MCF 10A (cell line): Measurements from ENCODE around the gene THAP9. TPM values are rescaled to one million over a fixed set of nuclear protein-coding genes. Genes with fewer than 3 reads are reported as not detected.
A peak's percentile ranks its signal among the peaks of the same experiment; 100 is the strongest.
"Not testable (repeated sequence)": the region's sequence is repeated elsewhere in the genome, so short reads cannot be mapped to it uniquely, and the experiment has no call there.

Experiments
- BruUV-seq: library from RNA; stranded (reverse); fragments of 400-500 nt; replicated peaks from 2 replicates; lab custom pipeline; 2021; lab: Mats Ljungman, UMichigan
- CTCF ChIA-PET: fragments of 300-600 bp; sonication (Branson Sonifier 250); formaldehyde crosslinking; extraction: SDS; loops from one replicate; lab custom pipeline; 2021; ENCODE audit warnings: antibody characterized with exemption, inconsistent platforms; lab: Yijun Ruan, JAX
- POLR2A ChIA-PET: fragments of 300-600, 350-650 bp; sonication (Branson Sonifier 250); formaldehyde crosslinking; extraction: SDS; loops from one replicate; lab custom pipeline; 2020; ENCODE audit warnings: antibody characterized with exemption, inconsistent platforms; lab: Yijun Ruan, JAX
- DNase-seq: peaks from one replicate; pipeline ENCODE4 v3.0.0-alpha.2; 2018; ENCODE audit not compliant: unreplicated experiment
- H3K27ac Mint-ChIP-seq: one replicate; pipeline ENCODE4 v1.8.0; 2022; ENCODE audit warnings: mild to moderate bottlenecking, low read depth, mixed read lengths; ENCODE audit not compliant: unreplicated experiment
- H3K27me3 Mint-ChIP-seq: one replicate; pipeline ENCODE4 v1.8.0; 2022; ENCODE audit warnings: mixed read lengths; ENCODE audit not compliant: insufficient read depth, unreplicated experiment
- H3K36me3 Mint-ChIP-seq: one replicate; pipeline ENCODE4 v1.8.0; 2022; ENCODE audit warnings: mild to moderate bottlenecking, moderate library complexity, mixed read lengths; ENCODE audit not compliant: insufficient read depth, unreplicated experiment
- H3K4me1 Mint-ChIP-seq: one replicate; pipeline ENCODE4 v1.8.0; 2022; ENCODE audit warnings: mixed read lengths; ENCODE audit not compliant: insufficient read depth, unreplicated experiment
- H3K4me3 Mint-ChIP-seq: one replicate; pipeline ENCODE4 v1.8.0; 2022; ENCODE audit warnings: mild to moderate bottlenecking, moderate library complexity, mixed read lengths; ENCODE audit not compliant: unreplicated experiment
- H3K9me3 Mint-ChIP-seq: one replicate; pipeline ENCODE4 v1.8.0; 2022; ENCODE audit warnings: mixed read lengths; ENCODE audit not compliant: unreplicated experiment
- intact Hi-C: fragments of 100-400 bp; cut with micrococcal nuclease; formaldehyde crosslinking; loops from 2 replicates; pipeline ENCODE4 v1.14.1; 2022
- total RNA-seq: library from RNA; stranded (reverse); gene quantifications from 2 replicates; pipeline ENCODE4 v1.2.3, GENCODE V29; 2022
- TF ChIP-seq, protein P1 (sequence below): fragments of 200-600 bp; IDR thresholded peaks from one replicate; pipeline ENCODE4 v1.8.0; 2022; ENCODE audit warnings: antibody characterized with exemption, mild to moderate bottlenecking; ENCODE audit not compliant: unreplicated experiment

Gene THAP9
- total RNA-seq, 1 experiment from 2014 or later, result 4.0 TPM

DNA sequence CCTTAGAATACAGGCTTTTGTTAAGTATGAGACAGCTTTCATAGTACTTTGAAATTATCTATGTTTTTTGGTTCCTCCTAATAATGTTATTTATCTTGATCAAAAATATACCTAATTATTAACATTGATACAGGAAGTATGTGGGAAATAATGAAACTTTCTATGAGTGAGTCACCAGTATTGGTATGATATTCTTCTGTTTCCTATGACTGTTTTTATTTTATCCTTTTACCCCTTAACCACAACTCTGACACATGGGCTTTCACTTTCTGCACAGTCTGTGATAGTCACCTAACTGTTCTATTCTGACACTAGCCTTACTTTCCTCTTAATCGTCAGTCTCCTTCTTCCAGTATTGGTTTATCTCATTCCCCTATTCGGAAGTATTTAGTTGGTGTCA, 4.7 kb downstream of the THAP9 start:
- no peak for DNase-seq
- peaks cover 16% of the 10 kb centered on the region for H3K36me3 Mint-ChIP-seq
- peak overlapping the region; percentile 32 for H3K4me3 Mint-ChIP-seq
- no peaks in the 10 kb centered on the region for H3K9me3 Mint-ChIP-seq
- H3K27ac Mint-ChIP-seq, result no peak overlapping the region
- TF ChIP-seq, protein P1, sequence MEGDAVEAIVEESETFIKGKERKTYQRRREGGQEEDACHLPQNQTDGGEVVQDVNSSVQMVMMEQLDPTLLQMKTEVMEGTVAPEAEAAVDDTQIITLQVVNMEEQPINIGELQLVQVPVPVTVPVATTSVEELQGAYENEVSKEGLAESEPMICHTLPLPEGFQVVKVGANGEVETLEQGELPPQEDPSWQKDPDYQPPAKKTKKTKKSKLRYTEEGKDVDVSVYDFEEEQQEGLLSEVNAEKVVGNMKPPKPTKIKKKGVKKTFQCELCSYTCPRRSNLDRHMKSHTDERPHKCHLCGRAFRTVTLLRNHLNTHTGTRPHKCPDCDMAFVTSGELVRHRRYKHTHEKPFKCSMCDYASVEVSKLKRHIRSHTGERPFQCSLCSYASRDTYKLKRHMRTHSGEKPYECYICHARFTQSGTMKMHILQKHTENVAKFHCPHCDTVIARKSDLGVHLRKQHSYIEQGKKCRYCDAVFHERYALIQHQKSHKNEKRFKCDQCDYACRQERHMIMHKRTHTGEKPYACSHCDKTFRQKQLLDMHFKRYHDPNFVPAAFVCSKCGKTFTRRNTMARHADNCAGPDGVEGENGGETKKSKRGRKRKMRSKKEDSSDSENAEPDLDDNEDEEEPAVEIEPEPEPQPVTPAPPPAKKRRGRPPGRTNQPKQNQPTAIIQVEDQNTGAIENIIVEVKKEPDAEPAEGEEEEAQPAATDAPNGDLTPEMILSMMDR, result no peak
- intact Hi-C loops, result no loop called here
- peaks cover 7% of the 10 kb centered on the region for H3K4me1 Mint-ChIP-seq
- ChIA-PET CTCF (interaction anchor here (0.5 to 0.7 kb wide), 3 partner anchors 16 to 375 kb away, joined by 3 read pairs; no protein-coding TSS in a partner anchor), POLR2A (interaction anchor here (1.4 to 1.9 kb wide), 2 partner anchors 16 to 107 kb away, joined by 4 to 6 read pairs; no protein-coding TSS in a partner anchor)
- no TSS peak for BruUV-seq
- H3K27me3 Mint-ChIP-seq, result no peaks in the 10 kb centered on the region

DNA sequence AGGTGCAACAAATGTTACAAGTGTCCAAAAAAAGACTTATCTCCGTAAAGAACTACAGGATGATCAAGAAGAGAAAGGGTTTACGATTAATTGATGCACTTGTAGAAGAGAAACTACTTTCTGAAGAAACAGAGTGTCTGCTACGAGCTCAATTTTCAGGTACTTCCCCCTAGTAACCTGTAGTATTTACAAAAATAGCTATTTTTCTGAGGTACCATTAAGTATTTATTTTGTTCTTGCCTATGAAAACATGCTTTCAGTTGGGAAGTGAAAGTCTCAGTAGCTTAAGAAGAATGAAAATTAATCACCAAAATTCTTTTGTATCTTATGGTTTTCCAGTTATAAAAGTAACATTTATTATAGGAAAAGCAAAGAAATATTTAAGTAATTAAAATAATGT, 5.9 kb downstream of the THAP9 start:
- intact Hi-C loops, result no loop called here
- BruUV-seq, result no TSS peak
- peaks cover 16% of the 10 kb centered on the region for H3K36me3 Mint-ChIP-seq
- no peak overlapping the region for H3K27ac Mint-ChIP-seq
- H3K9me3 Mint-ChIP-seq, result no peaks in the 10 kb centered on the region
- no peaks in the 10 kb centered on the region for H3K27me3 Mint-ChIP-seq
- H3K4me3 Mint-ChIP-seq, result no peak overlapping the region
- no peak for DNase-seq
- ChIA-PET CTCF (interaction anchor here (0.6 kb wide), 1 partner anchor 202 kb away, joined by 3 read pairs; no protein-coding TSS in a partner anchor), POLR2A (interaction anchor here (1.9 kb wide), 1 partner anchor 17 kb away, joined by 6 read pairs; no protein-coding TSS in a partner anchor)
- H3K4me1 Mint-ChIP-seq, result peaks cover 7% of the 10 kb centered on the region
- TF ChIP-seq, protein P1, result no peak

DNA sequence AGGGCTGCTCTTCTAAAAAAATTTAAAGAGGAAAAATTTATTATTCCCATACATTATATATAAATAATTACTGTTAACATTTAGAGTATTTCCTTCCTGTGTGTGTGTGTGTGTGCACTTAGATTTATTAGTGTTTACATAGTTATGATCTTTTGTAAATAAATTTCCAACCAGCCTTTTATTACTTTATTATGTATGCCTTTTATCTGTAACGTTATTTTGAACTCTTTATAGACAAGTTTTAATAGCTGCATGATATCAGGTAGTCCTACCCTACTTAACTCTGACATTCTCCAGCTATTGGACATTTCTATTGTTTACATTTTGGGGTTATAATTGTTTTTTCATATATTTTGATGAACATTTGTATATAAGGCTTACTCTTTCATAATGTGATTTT, 8.8 kb downstream of the THAP9 start:
- H3K4me1 Mint-ChIP-seq, result peaks cover 7% of the 10 kb centered on the region
- intact Hi-C loops, result no loop called here
- no peak overlapping the region for H3K27ac Mint-ChIP-seq
- H3K27me3 Mint-ChIP-seq, result no peaks in the 10 kb centered on the region
- BruUV-seq, result no TSS peak
- H3K36me3 Mint-ChIP-seq, result peaks cover 16% of the 10 kb centered on the region
- no peak for DNase-seq
- TF ChIP-seq, protein P1, result no peak
- ChIA-PET POLR2A (no interaction called here), CTCF (interaction anchor here (0.6 kb wide), 1 partner anchor 64 kb away, joined by 3 read pairs; no protein-coding TSS in a partner anchor)
- no peaks in the 10 kb centered on the region for H3K9me3 Mint-ChIP-seq
- no peak overlapping the region for H3K4me3 Mint-ChIP-seq

DNA sequence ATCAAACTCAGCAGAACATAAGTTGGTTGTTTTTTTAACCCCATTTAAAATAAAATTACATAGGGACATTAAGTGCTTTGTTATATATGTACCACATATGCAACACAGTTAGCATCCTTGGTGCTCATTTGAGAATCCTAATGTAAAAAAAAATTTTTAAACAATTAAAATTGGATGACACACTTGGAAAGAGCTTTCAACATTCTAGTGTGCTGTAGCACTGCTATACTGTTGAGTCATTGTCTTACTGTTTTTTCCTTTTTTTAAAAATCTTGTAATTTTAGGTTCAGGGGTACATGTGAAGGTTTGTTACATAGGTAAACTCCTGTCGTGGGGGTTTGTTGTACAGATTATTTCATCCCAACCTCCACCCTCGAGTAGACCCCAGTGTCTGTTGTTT, 12.8 kb downstream of the THAP9 start:
- no peaks in the 10 kb centered on the region for H3K9me3 Mint-ChIP-seq
- no peaks in the 10 kb centered on the region for H3K4me1 Mint-ChIP-seq
- no peak for DNase-seq
- no peak overlapping the region for H3K4me3 Mint-ChIP-seq
- H3K27ac Mint-ChIP-seq, result no peak overlapping the region
- POLR2A ChIA-PET, result interaction anchor here (1.4 to 3.3 kb wide), 2 partner anchors 8 to 12 kb away, joined by 4 to 14 read pairs; partner anchors contain the start of gene THAP9
- intact Hi-C loops, result no loop called here
- H3K27me3 Mint-ChIP-seq, result no peaks in the 10 kb centered on the region
- CTCF ChIA-PET, result no interaction called here
- TF ChIP-seq, protein P1, result no peak
- BruUV-seq, result no TSS peak
- peaks cover 24% of the 10 kb centered on the region for H3K36me3 Mint-ChIP-seq

DNA sequence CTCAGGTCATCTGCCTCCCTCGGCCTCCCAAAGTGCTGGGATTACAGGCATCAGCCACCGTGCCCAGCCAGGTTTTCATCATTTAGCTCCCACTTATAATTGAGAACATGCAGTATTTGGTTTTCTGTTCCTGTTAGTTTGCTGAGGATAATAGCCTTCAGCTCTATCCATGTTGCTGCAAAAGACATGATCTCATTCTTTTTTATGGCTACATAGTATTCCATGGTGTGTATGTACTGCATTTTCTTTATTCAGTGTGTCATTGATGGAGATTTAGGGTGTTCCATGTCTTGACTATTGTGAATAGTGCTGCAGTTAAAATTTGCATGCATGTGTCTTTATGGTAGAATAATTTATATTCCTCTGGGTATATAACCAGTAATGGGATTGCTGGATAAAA, 13.4 kb downstream of the THAP9 start:
- POLR2A ChIA-PET, result interaction anchor here (3.3 kb wide), 1 partner anchor 13 kb away, joined by 14 read pairs; the partner anchor contains the start of gene THAP9
- BruUV-seq, intact Hi-C loops: not testable (repeated sequence)

More for the DNA sequence above, 13.4 kb downstream of the THAP9 start:
- H3K27me3 Mint-ChIP-seq, H3K27ac Mint-ChIP-seq, CTCF ChIA-PET, H3K4me1 Mint-ChIP-seq, H3K4me3 Mint-ChIP-seq, H3K9me3 Mint-ChIP-seq, DNase-seq: not testable (repeated sequence)
- H3K36me3 Mint-ChIP-seq, result peaks cover 20% of the 10 kb centered on the region
